Spleen (tissue), 7 donors: ENCODE measurements around the gene DOCK2.

Source experiments
- POLR2A ChIP-seq, 3 donors: fragments of 450-650 bp; IDR thresholded peaks; one replicate each; pipeline ENCODE4 v1.5.1; 2017; ENCODE audit warnings: antibody characterized with exemption in 3 of 3, mild to moderate bottlenecking in 1 of 3
- POLR2AphosphoS5 ChIP-seq, 3 donors: sonication (generic); formaldehyde crosslinking; IDR thresholded peaks; one replicate each; pipeline ENCODE4 v1.5.1; 2017; ENCODE audit warnings: antibody characterized with exemption in 3 of 3
- TF ChIP-seq, protein P1 (sequence below), 11 experiments: fragments of 200-600 bp in 7 of 11; fragments of 450-650 bp in 4 of 11; sonication (generic) in 4 of 11; IDR thresholded peaks in 8 of 11; conservative IDR thresholded peaks in 3 of 11; 1 replicate in 7 of 11; 2 replicates in 4 of 11; pipeline versions ENCODE4 v1.4.0 to v1.8.0; 2016 to 2021; ENCODE audit warnings: antibody characterized with exemption in 11 of 11, inconsistent platforms in 4 of 11, mild to moderate bottlenecking in 1 of 11
- donor health status: DM: no; HTN: no; CAD: no; lungs with moderate emphysema.
- donor health status: DM: no; HTN: no; CAD: no.
- donor health status: DM: no; HTN: no; CAD: no.

DNA sequence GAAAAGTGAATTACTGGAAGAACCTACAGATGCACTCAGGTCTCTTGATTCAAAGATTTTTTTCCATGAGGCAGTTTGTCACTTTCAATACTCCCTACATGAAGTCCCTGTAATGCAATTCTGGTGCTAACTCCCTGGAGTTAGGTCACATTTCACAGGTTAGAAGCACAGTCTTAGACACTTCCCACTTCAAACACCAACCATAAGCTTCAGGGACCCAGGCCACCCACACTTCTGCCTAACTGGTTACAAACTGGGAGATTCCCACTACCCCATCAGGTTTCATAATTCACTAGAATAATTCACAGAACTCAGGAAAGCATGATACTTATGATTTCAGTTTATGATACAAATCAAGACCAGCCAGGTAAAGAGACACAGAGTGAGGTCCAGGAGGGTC lies 439.7 kb downstream of the DOCK2 start:
- TF ChIP-seq POLR2A (IDR thresholded peaks at IDR 0.05) (no peak), POLR2AphosphoS5 (IDR thresholded peaks at IDR 0.05) (no peak)
- TF ChIP-seq, protein P1, sequence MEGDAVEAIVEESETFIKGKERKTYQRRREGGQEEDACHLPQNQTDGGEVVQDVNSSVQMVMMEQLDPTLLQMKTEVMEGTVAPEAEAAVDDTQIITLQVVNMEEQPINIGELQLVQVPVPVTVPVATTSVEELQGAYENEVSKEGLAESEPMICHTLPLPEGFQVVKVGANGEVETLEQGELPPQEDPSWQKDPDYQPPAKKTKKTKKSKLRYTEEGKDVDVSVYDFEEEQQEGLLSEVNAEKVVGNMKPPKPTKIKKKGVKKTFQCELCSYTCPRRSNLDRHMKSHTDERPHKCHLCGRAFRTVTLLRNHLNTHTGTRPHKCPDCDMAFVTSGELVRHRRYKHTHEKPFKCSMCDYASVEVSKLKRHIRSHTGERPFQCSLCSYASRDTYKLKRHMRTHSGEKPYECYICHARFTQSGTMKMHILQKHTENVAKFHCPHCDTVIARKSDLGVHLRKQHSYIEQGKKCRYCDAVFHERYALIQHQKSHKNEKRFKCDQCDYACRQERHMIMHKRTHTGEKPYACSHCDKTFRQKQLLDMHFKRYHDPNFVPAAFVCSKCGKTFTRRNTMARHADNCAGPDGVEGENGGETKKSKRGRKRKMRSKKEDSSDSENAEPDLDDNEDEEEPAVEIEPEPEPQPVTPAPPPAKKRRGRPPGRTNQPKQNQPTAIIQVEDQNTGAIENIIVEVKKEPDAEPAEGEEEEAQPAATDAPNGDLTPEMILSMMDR (IDR thresholded peaks at IDR 0.05 in 8 of 11, conservative IDR thresholded peaks at IDR 0.05 in 3 of 11), result no peak
